Endothelial cell of umbilical vein (primary cell): ENCODE measurements around the gene ATP8A2. TPM values are rescaled to one million over a fixed set of nuclear protein-coding genes. Genes with fewer than 3 reads are reported as not detected.

Source experiments
- BruUV-seq: library from RNA; stranded (reverse); fragments of 400-500 nt; replicated peaks from 2 replicates; lab custom pipeline; 2021; lab: Mats Ljungman, UMichigan
- CTCF ChIA-PET: fragments of 300-600, 350-600 bp; sonication (Branson Sonifier 250); formaldehyde crosslinking; loops from one replicate; lab custom pipeline; 2021; ENCODE audit warnings: antibody characterized with exemption, inconsistent platforms; lab: Charles Lee
- POLR2A ChIA-PET: fragments of 300-600, 350-600 bp; sonication (Branson Sonifier 250); formaldehyde crosslinking; loops from one replicate; lab custom pipeline; 2021; ENCODE audit warnings: antibody characterized with exemption, inconsistent platforms; lab: Charles Lee
- DNase-seq: peaks from one replicate; pipeline ENCODE4 v3.0.0-alpha.2; 2011; ENCODE audit warnings: low read depth, low spot score
- FAIRE-seq: peaks from 2 replicates; lab custom pipeline; 2011; peaks lifted over from hg19 to GRCh38; lab: Jason Lieb, UNC
- H2AFZ ChIP-seq: 2 replicates; pipeline ENCODE4 v1.6.0; 2012; ENCODE audit warnings: low read depth, low read length, control low read depth, inconsistent platforms
- H3K27ac ChIP-seq: 2 replicates; pipeline ENCODE4 v1.5.1; 2011; ENCODE audit warnings: low read depth, mild to moderate bottlenecking, control low read depth, low read length, moderate library complexity; ENCODE audit not compliant: insufficient read depth
- H3K27me3 ChIP-seq, 2 experiments: 2 replicates each; pipeline versions ENCODE4 v1.6.0 to v1.6.1; 2011; ENCODE audit warnings: low read length in 2 of 2, mixed read lengths in 1 of 2; ENCODE audit not compliant: control insufficient read depth in 2 of 2, insufficient read depth in 2 of 2
- H3K36me3 ChIP-seq, 2 experiments: 2 replicates in 1 of 2; 3 replicates in 1 of 2; pipeline ENCODE4 v1.5.1; 2011; ENCODE audit warnings: low read length in 2 of 2, mild to moderate bottlenecking in 1 of 2, moderate library complexity in 1 of 2; ENCODE audit not compliant: control insufficient read depth in 2 of 2, insufficient read depth in 2 of 2; ENCODE audit errors: extremely low read depth in 1 of 2
- H3K4me1 ChIP-seq: 3 replicates; pipeline ENCODE4 v1.5.1; 2011; ENCODE audit warnings: mild to moderate bottlenecking, low read length; ENCODE audit not compliant: control insufficient read depth, insufficient read depth; ENCODE audit errors: extremely low read depth
- H3K4me2 ChIP-seq: 2 replicates; pipeline ENCODE4 v1.6.1; 2011; ENCODE audit warnings: low read length, control low read depth, mixed read lengths; ENCODE audit not compliant: insufficient read depth
- H3K4me3 ChIP-seq, 3 experiments: fragments of 200-600 bp in 1 of 3; sonication (generic), shearing (Covaris generic) in 1 of 3; replicated peaks in 1 of 3; 2 replicates each; pipeline ENCODE4 v1.5.1; 2011 to 2016; ENCODE audit warnings: control low read depth in 3 of 3, low read length in 3 of 3, mild to moderate bottlenecking in 2 of 3, inconsistent platforms in 1 of 3, low read depth in 1 of 3, moderate library complexity in 1 of 3; ENCODE audit not compliant: insufficient read depth in 1 of 3
- H3K79me2 ChIP-seq: 2 replicates; pipeline ENCODE4 v1.6.0; 2012; ENCODE audit warnings: low read length, inconsistent platforms; ENCODE audit not compliant: control insufficient read depth, insufficient read depth
- H3K9ac ChIP-seq: replicated peaks from 2 replicates; pipeline ENCODE3; 2011; ENCODE audit warnings: low read length, control low read depth; ENCODE audit not compliant: insufficient read depth; ENCODE audit errors: extremely low read depth
- H3K9me1 ChIP-seq: replicated peaks from 3 replicates; pipeline ENCODE4 v1.6.0; 2011; ENCODE audit warnings: mild to moderate bottlenecking, low read length; ENCODE audit not compliant: control insufficient read depth, insufficient read depth; ENCODE audit errors: extremely low read depth
- H3K9me3 ChIP-seq: replicated peaks from 2 replicates; pipeline ENCODE4 v1.5.1; 2012; ENCODE audit warnings: low read length, inconsistent platforms; ENCODE audit not compliant: control insufficient read depth, insufficient read depth
- H4K20me1 ChIP-seq: replicated peaks from 2 replicates; pipeline ENCODE3; 2011; ENCODE audit warnings: mild to moderate bottlenecking, low read length; ENCODE audit not compliant: control insufficient read depth, insufficient read depth; ENCODE audit errors: extremely low read depth
- EZH2 ChIP-seq: IDR thresholded peaks from 2 replicates; pipeline ENCODE4 v1.6.1; 2012; ENCODE audit warnings: borderline replicate concordance, low read depth, mild to moderate bottlenecking, moderate library complexity, low read length, inconsistent platforms; ENCODE audit not compliant: severe bottlenecking
- FOS ChIP-seq: IDR thresholded peaks from 2 replicates; pipeline ENCODE4 v1.6.1; 2011; ENCODE audit warnings: mild to moderate bottlenecking, low read length, moderate library complexity, borderline replicate concordance; ENCODE audit not compliant: insufficient read depth
- GATA2 ChIP-seq: IDR thresholded peaks from 2 replicates; pipeline ENCODE4 v1.7.0; 2011; ENCODE audit warnings: low read depth, mild to moderate bottlenecking, moderate library complexity, mixed read lengths, low read length; ENCODE audit not compliant: insufficient read length, insufficient read depth
- JUN ChIP-seq: IDR thresholded peaks from 2 replicates; pipeline ENCODE4 v1.6.1; 2011; ENCODE audit warnings: borderline replicate concordance, low read depth; ENCODE audit not compliant: insufficient read length, insufficient read depth
- MYC ChIP-seq: IDR thresholded peaks from one replicate; pipeline ENCODE4 v1.6.1; 2011; ENCODE audit warnings: mild to moderate bottlenecking, low read depth, low read length
- POLR2A ChIP-seq: IDR thresholded peaks from 2 replicates; pipeline ENCODE4 v1.6.1; 2012; ENCODE audit warnings: low read depth, mild to moderate bottlenecking, control low read depth, low read length
- POLR2AphosphoS5 ChIP-seq: IDR thresholded peaks from 2 replicates; pipeline ENCODE4 v1.6.1; 2012; ENCODE audit warnings: low read depth, mild to moderate bottlenecking, control low read depth, low read length, moderate library complexity; ENCODE audit not compliant: insufficient read depth
- dilution Hi-C: fragments of 300-500 bp; cut with MboI; formaldehyde crosslinking; loops from one replicate; pipeline ENCODE4 v1.15.0; 2019; ENCODE audit warnings: low sequenced_read_pairs; ENCODE audit not compliant: extremely low pct_ligation_motif_present
- intact Hi-C: fragments of 100-400 bp; cut with micrococcal nuclease; formaldehyde crosslinking; loops from one replicate; pipeline ENCODE4 v1.10.0; 2022
- polyA plus RNA-seq, 4 experiments: library from polyadenylated mRNA; depleted of rRNA in 3 of 4; stranded (reverse) in 3 of 4; unstranded in 1 of 4; fragments of >200 nt; gene quantifications; 2 replicates each; pipeline versions ENCODE4 v1.2.1 to v1.2.3, GENCODE V29; 2011 to 2012; ENCODE audit warnings: missing spikeins in 1 of 4
- total RNA-seq: library from RNA; stranded (reverse); gene quantifications from 2 replicates; pipeline ENCODE4 v1.2.3, GENCODE V29; 2021
- TF ChIP-seq, protein P1 (sequence below): IDR thresholded peaks from 2 replicates; pipeline ENCODE4 v1.6.1; 2011; ENCODE audit not compliant: insufficient read depth, insufficient read length
- TF ChIP-seq, protein P2 (sequence below), 2 donors: IDR thresholded peaks; 1 replicate in 1 of 2; 2 replicates in 1 of 2; pipeline ENCODE4 v1.5.1; 2011; ENCODE audit warnings: low read length in 2 of 2, mild to moderate bottlenecking in 2 of 2, moderate library complexity in 2 of 2, control low read depth in 1 of 2, inconsistent platforms in 1 of 2, low read depth in 1 of 2; ENCODE audit not compliant: insufficient read depth in 1 of 2; ENCODE audit errors: extremely low read depth in 1 of 2

ATP8A2 gene
- total and polyA plus RNA-seq, 2 donors (not counting 3 experiments of a cell fraction or from before 2014, with no cell fraction given) = 0.11 to 0.49 TPM

- H3K79me2 ChIP-seq = peaks cover 17% of the 10 kb centered on the region
- no TSS peak for BruUV-seq
- peaks cover 3% of the 10 kb centered on the region for H4K20me1 ChIP-seq
- no peak overlapping the region for H3K9ac ChIP-seq
- H3K4me2 ChIP-seq = no peak overlapping the region
- H3K9me3 ChIP-seq = no peaks in the 10 kb centered on the region
- DNase-seq = no peak
- TF ChIP-seq POLR2A = no peak
- TF ChIP-seq GATA2 = no peak
- no peak for TF ChIP-seq FOS
- no peak for TF ChIP-seq MYC
- no peak for TF ChIP-seq POLR2AphosphoS5
- no peak for TF ChIP-seq EZH2
- TF ChIP-seq, protein P1, sequence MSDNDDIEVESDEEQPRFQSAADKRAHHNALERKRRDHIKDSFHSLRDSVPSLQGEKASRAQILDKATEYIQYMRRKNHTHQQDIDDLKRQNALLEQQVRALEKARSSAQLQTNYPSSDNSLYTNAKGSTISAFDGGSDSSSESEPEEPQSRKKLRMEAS = no peak
- no peak for TF ChIP-seq JUN
- TF ChIP-seq, protein P2, sequence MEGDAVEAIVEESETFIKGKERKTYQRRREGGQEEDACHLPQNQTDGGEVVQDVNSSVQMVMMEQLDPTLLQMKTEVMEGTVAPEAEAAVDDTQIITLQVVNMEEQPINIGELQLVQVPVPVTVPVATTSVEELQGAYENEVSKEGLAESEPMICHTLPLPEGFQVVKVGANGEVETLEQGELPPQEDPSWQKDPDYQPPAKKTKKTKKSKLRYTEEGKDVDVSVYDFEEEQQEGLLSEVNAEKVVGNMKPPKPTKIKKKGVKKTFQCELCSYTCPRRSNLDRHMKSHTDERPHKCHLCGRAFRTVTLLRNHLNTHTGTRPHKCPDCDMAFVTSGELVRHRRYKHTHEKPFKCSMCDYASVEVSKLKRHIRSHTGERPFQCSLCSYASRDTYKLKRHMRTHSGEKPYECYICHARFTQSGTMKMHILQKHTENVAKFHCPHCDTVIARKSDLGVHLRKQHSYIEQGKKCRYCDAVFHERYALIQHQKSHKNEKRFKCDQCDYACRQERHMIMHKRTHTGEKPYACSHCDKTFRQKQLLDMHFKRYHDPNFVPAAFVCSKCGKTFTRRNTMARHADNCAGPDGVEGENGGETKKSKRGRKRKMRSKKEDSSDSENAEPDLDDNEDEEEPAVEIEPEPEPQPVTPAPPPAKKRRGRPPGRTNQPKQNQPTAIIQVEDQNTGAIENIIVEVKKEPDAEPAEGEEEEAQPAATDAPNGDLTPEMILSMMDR (IDR thresholded peaks at IDR 0.05; ENCODE audit: extremely low read depth in 1 of 2, insufficient read depth in 1 of 2, low read depth in 1 of 2, low read length in 2 of 2) = no peak
- no peaks in the 10 kb centered on the region for H3K4me1 ChIP-seq
- CTCF ChIA-PET = no interaction called here
- POLR2A ChIA-PET = no interaction called here
- H2AFZ ChIP-seq = no peak overlapping the region
- H3K4me3 ChIP-seq = no peak overlapping the region
- H3K36me3 ChIP-seq = peaks cover 6 to 31% of the 10 kb centered on the region in 2 experiments
- no peak for FAIRE-seq
- intact Hi-C loops (no loop called here), dilution Hi-C loops (no loop called here)
- no peaks in the 10 kb centered on the region for H3K27me3 ChIP-seq
- no peaks in the 10 kb centered on the region for H3K9me1 ChIP-seq
- no peak overlapping the region for H3K27ac ChIP-seq
Observed at GRCh38 chr13:25335856-25336255, 35.9 kb upstream of the ATP8A2 start.
